Mesenchymal stem cell (in vitro differentiated cells and primary cell): ENCODE results near the gene ATP5MG.
A peak's percentile ranks its signal among the peaks of the same experiment; 100 is the strongest.

ENCODE experiments used
- DNase-seq: peaks from one replicate; pipeline ENCODE4 v3.0.0-alpha.2; 2013
- H2AFZ ChIP-seq: one replicate; pipeline ENCODE4 v1.6.1; 2013; ENCODE audit warnings: low read depth, mild to moderate bottlenecking, control low read depth, inconsistent platforms, low read length, moderate library complexity
- H2AK5ac ChIP-seq: 2 replicates; pipeline ENCODE4 v1.6.1; 2013; ENCODE audit warnings: low read length, moderate library complexity, mild to moderate bottlenecking, inconsistent platforms; ENCODE audit not compliant: severe bottlenecking
- H2BK120ac ChIP-seq: one replicate; pipeline ENCODE4 v1.6.1; 2013; ENCODE audit warnings: low read depth, mild to moderate bottlenecking, inconsistent platforms, low read length, moderate library complexity
- H2BK12ac ChIP-seq, 2 experiments: one replicate each; pipeline ENCODE4 v1.6.1; 2013; ENCODE audit warnings: inconsistent platforms in 2 of 2, low read length in 2 of 2, mild to moderate bottlenecking in 2 of 2, moderate library complexity in 2 of 2, control low read depth in 1 of 2
- H2BK15ac ChIP-seq: one replicate; pipeline ENCODE4 v1.6.1; 2013; ENCODE audit warnings: mild to moderate bottlenecking, low read depth, inconsistent platforms; ENCODE audit not compliant: poor library complexity, severe bottlenecking
- H2BK5ac ChIP-seq: 2 replicates; pipeline ENCODE4 v1.6.1; 2013; ENCODE audit warnings: low read depth, mild to moderate bottlenecking, low read length, control low read depth, inconsistent platforms; ENCODE audit not compliant: poor library complexity, severe bottlenecking
- H3K14ac ChIP-seq, 2 experiments: one replicate each; pipeline ENCODE4 v1.6.1; 2013; ENCODE audit warnings: inconsistent platforms in 2 of 2, low read length in 2 of 2, control low read depth in 1 of 2, mild to moderate bottlenecking in 1 of 2, moderate library complexity in 1 of 2
- H3K18ac ChIP-seq, 2 experiments: one replicate each; pipeline ENCODE4 v1.6.1; 2013; ENCODE audit warnings: inconsistent platforms in 2 of 2, low read length in 2 of 2, control low read depth in 1 of 2, low read depth in 1 of 2, mild to moderate bottlenecking in 1 of 2
- H3K23ac ChIP-seq, 2 experiments: one replicate each; pipeline ENCODE4 v1.6.1; 2013; ENCODE audit warnings: inconsistent platforms in 2 of 2, low read length in 2 of 2, mild to moderate bottlenecking in 2 of 2, moderate library complexity in 2 of 2, control low read depth in 1 of 2
- H3K27ac ChIP-seq: 2 replicates; pipeline ENCODE4 v1.5.1; 2013; ENCODE audit warnings: mild to moderate bottlenecking, moderate library complexity, low read length, control low read depth, inconsistent platforms; ENCODE audit not compliant: poor library complexity, severe bottlenecking
- H3K27me3 ChIP-seq, 2 experiments: 2 replicates each; pipeline versions ENCODE4 v1.6.1 to v1.7.0; 2013; ENCODE audit warnings: low read length in 2 of 2, mild to moderate bottlenecking in 2 of 2, moderate library complexity in 2 of 2, control low read depth in 1 of 2, inconsistent platforms in 1 of 2; ENCODE audit not compliant: control insufficient read depth in 1 of 2, insufficient read depth in 1 of 2
- H3K36me3 ChIP-seq, 2 experiments: 2 replicates each; pipeline versions ENCODE4 v1.6.1 to v1.7.0; 2013; ENCODE audit warnings: low read length in 2 of 2, control low read depth in 1 of 2, inconsistent platforms in 1 of 2, low read depth in 1 of 2, mild to moderate bottlenecking in 1 of 2; ENCODE audit not compliant: insufficient read depth in 2 of 2, control insufficient read depth in 1 of 2
- H3K4ac ChIP-seq, 2 experiments: one replicate each; pipeline ENCODE4 v1.6.1; 2013; ENCODE audit warnings: inconsistent platforms in 2 of 2, low read length in 2 of 2, mild to moderate bottlenecking in 2 of 2, moderate library complexity in 2 of 2, control low read depth in 1 of 2, low read depth in 1 of 2
- H3K4me1 ChIP-seq: 2 replicates; pipeline ENCODE4 v1.6.1; 2013; ENCODE audit warnings: low read depth, low read length, control low read depth; ENCODE audit not compliant: control insufficient read depth, insufficient read depth
- H3K4me2 ChIP-seq: 2 replicates; pipeline ENCODE4 v1.6.1; 2013; ENCODE audit warnings: low read length, mild to moderate bottlenecking, inconsistent platforms; ENCODE audit not compliant: poor library complexity, severe bottlenecking
- H3K4me3 ChIP-seq, 2 experiments: 2 replicates each; pipeline versions ENCODE4 v1.5.1 to v1.7.0; 2013; ENCODE audit warnings: low read length in 2 of 2, mild to moderate bottlenecking in 2 of 2, control low read depth in 1 of 2, low read depth in 1 of 2; ENCODE audit not compliant: insufficient read depth in 1 of 2
- H3K79me1 ChIP-seq: replicated peaks from 2 replicates; pipeline ENCODE4 v1.6.1; 2013; ENCODE audit warnings: mild to moderate bottlenecking, control low read depth, low read length, inconsistent platforms; ENCODE audit not compliant: poor library complexity, severe bottlenecking
- H3K9ac ChIP-seq: 2 replicates; pipeline ENCODE4 v1.7.0; 2013; ENCODE audit warnings: mild to moderate bottlenecking, low read length, moderate library complexity
- H3K9me3 ChIP-seq: 2 replicates; pipeline ENCODE4 v1.7.0; 2013; ENCODE audit warnings: mild to moderate bottlenecking, low read length; ENCODE audit not compliant: control insufficient read depth
- H4K8ac ChIP-seq: one replicate; pipeline ENCODE4 v1.6.1; 2013; ENCODE audit warnings: inconsistent platforms, mild to moderate bottlenecking, low read length, moderate library complexity
- H4K91ac ChIP-seq: one replicate; pipeline ENCODE4 v1.6.1; 2013; ENCODE audit warnings: mild to moderate bottlenecking, low read length, inconsistent platforms
- WGBS: methylation state at CpG from one replicate; pipeline ENCODE4 v1.1.7; 2013; ENCODE audit warnings: mixed read lengths; 5-methylcytosine and 5-hydroxymethylcytosine counted together

ATP5MG gene

GRCh38 chr11:118396097-118396501, 5.3 kb upstream of the ATP5MG start:
- H2BK120ac ChIP-seq = no peak overlapping the region
- H3K79me1 ChIP-seq = no peaks in the 10 kb centered on the region
- H3K18ac ChIP-seq = no peak overlapping the region
- no peak overlapping the region for H3K4me3 ChIP-seq
- 96% methylated on average over 5 of the region's 6 CpGs for WGBS
- H3K4me1 ChIP-seq = no peaks in the 10 kb centered on the region
- no peaks in the 10 kb centered on the region for H3K9me3 ChIP-seq
- no peak overlapping the region for H2AFZ ChIP-seq
- H3K4ac ChIP-seq = no peak overlapping the region
- no peak overlapping the region for H2BK15ac ChIP-seq
- no peak for DNase-seq
- no peak overlapping the region for H2BK12ac ChIP-seq
- no peak overlapping the region for H3K9ac ChIP-seq
- H4K8ac ChIP-seq = no peak overlapping the region
- no peak overlapping the region for H3K23ac ChIP-seq
- H3K4me2 ChIP-seq = no peak overlapping the region
- H4K91ac ChIP-seq = no peak overlapping the region
- H2AK5ac ChIP-seq = no peak overlapping the region
- H3K14ac ChIP-seq = no peak overlapping the region
- H2BK5ac ChIP-seq = no peak overlapping the region
- H3K27me3 ChIP-seq = no peaks in the 10 kb centered on the region
- H3K27ac ChIP-seq = no peak overlapping the region
- peaks cover 28 to 67% of the 10 kb centered on the region in 2 experiments for H3K36me3 ChIP-seq

GRCh38 chr11:118397448-118397847, 4.0 kb upstream of the ATP5MG start:
- no peaks in the 10 kb centered on the region for H3K79me1 ChIP-seq
- H3K9ac ChIP-seq = no peak overlapping the region
- no peak overlapping the region for H2BK120ac ChIP-seq
- H3K27ac ChIP-seq = no peak overlapping the region
- H3K18ac ChIP-seq = no peak overlapping the region
- H2BK12ac ChIP-seq = no peak overlapping the region
- H3K4ac ChIP-seq = no peak overlapping the region
- H4K91ac ChIP-seq = no peak overlapping the region
- H3K9me3 ChIP-seq = no peaks in the 10 kb centered on the region
- no peak overlapping the region for H3K4me2 ChIP-seq
- H3K4me3 ChIP-seq = no peak overlapping the region
- peaks cover 28 to 58% of the 10 kb centered on the region in 2 experiments for H3K36me3 ChIP-seq
- H3K23ac ChIP-seq = no peak overlapping the region
- no peaks in the 10 kb centered on the region for H3K27me3 ChIP-seq
- H2BK5ac ChIP-seq = no peak overlapping the region
- no peak overlapping the region for H3K14ac ChIP-seq
- no peaks in the 10 kb centered on the region for H3K4me1 ChIP-seq
- DNase-seq = no peak
- H2AK5ac ChIP-seq = no peak overlapping the region
- no peak overlapping the region for H4K8ac ChIP-seq
- H2AFZ ChIP-seq = no peak overlapping the region
- H2BK15ac ChIP-seq = no peak overlapping the region

- no peak overlapping the region for H3K27ac ChIP-seq
- H2BK12ac ChIP-seq = no peak overlapping the region
- no peaks in the 10 kb centered on the region for H3K79me1 ChIP-seq
- H2BK120ac ChIP-seq = no peak overlapping the region
- no peak overlapping the region for H3K23ac ChIP-seq
- DNase-seq = peak; percentile 3
- peaks cover 8% of the 10 kb centered on the region for H3K4me1 ChIP-seq
- no peaks in the 10 kb centered on the region for H3K27me3 ChIP-seq
- WGBS = 100% methylated on average over 1 of the region's 3 CpGs
- H3K9ac ChIP-seq = peak overlapping the region; percentile 53
- H3K4me3 ChIP-seq = no peak overlapping the region
- no peak overlapping the region for H3K18ac ChIP-seq
- no peak overlapping the region for H3K4ac ChIP-seq
- no peak overlapping the region for H2AFZ ChIP-seq
- H3K4me2 ChIP-seq = no peak overlapping the region
- H3K36me3 ChIP-seq = peaks cover 16 to 42% of the 10 kb centered on the region in 2 experiments
- no peak overlapping the region for H2BK5ac ChIP-seq
- no peak overlapping the region for H3K14ac ChIP-seq
- H2BK15ac ChIP-seq = no peak overlapping the region
- no peak overlapping the region for H4K91ac ChIP-seq
- H4K8ac ChIP-seq = no peak overlapping the region
- H3K9me3 ChIP-seq = no peaks in the 10 kb centered on the region
- H2AK5ac ChIP-seq = no peak overlapping the region
These were observed 2.4 kb upstream of the ATP5MG start for GRCh38 chr11:118398791-118399559.

GRCh38 chr11:118401880-118402590, 629 bp downstream of the ATP5MG start:
- Histone ChIP-seq H2BK5ac (no peak overlapping the region), H3K4me2 (peak overlapping the region; percentile 31), H3K79me1 (no peaks in the 10 kb centered on the region), H3K27ac (peak overlapping the region; percentile 73), H2AFZ (peak overlapping the region; percentile 94), H3K36me3 (peaks cover 0 to 33% of the 10 kb centered on the region in 2 experiments), H3K4me1 (peaks cover 8% of the 10 kb centered on the region), H4K91ac (peak overlapping the region; percentile 67), H3K18ac (peak overlapping the region; percentile 95 to 99), H3K4ac (peak overlapping the region; percentile 77 to 98), H3K9ac (peak overlapping the region; percentile 98), H2BK120ac (no peak overlapping the region), H2BK12ac (no peak overlapping the region), H2BK15ac (no peak overlapping the region), H4K8ac (peak overlapping the region; percentile 89), H3K27me3 (no peaks in the 10 kb centered on the region), H3K4me3 (peak overlapping the region; percentile 97 to 98), H3K14ac (peak overlapping the region in 1 of 2 experiments; percentile 46), H2AK5ac (no peak overlapping the region), H3K23ac (no peak overlapping the region), H3K9me3 (no peaks in the 10 kb centered on the region)
- peak; percentile 89 for DNase-seq
- WGBS = 5% methylated on average over 19 of the region's 22 CpGs
